Endothelial cell of umbilical vein (primary cell): ENCODE data around the gene CMTM8. TPM values are rescaled to one million over a fixed set of nuclear protein-coding genes. Genes with fewer than 3 reads are reported as not detected.

Experiments
- BruUV-seq: library from RNA; stranded (reverse); fragments of 400-500 nt; replicated peaks from 2 replicates; lab custom pipeline; 2021; lab: Mats Ljungman, UMichigan
- CTCF ChIA-PET: fragments of 300-600, 350-600 bp; sonication (Branson Sonifier 250); formaldehyde crosslinking; loops from one replicate; lab custom pipeline; 2021; ENCODE audit warnings: antibody characterized with exemption, inconsistent platforms; lab: Charles Lee
- POLR2A ChIA-PET: fragments of 300-600, 350-600 bp; sonication (Branson Sonifier 250); formaldehyde crosslinking; loops from one replicate; lab custom pipeline; 2021; ENCODE audit warnings: antibody characterized with exemption, inconsistent platforms; lab: Charles Lee
- DNase-seq: peaks from one replicate; pipeline ENCODE4 v3.0.0-alpha.2; 2011; ENCODE audit warnings: low read depth, low spot score
- FAIRE-seq: peaks from 2 replicates; lab custom pipeline; 2011; peaks lifted over from hg19 to GRCh38; lab: Jason Lieb, UNC
- H2AFZ ChIP-seq: 2 replicates; pipeline ENCODE4 v1.6.0; 2012; ENCODE audit warnings: low read depth, low read length, control low read depth, inconsistent platforms
- H3K27ac ChIP-seq: 2 replicates; pipeline ENCODE4 v1.5.1; 2011; ENCODE audit warnings: low read depth, mild to moderate bottlenecking, control low read depth, low read length, moderate library complexity; ENCODE audit not compliant: insufficient read depth
- H3K27me3 ChIP-seq, 2 experiments: 2 replicates each; pipeline versions ENCODE4 v1.6.0 to v1.6.1; 2011; ENCODE audit warnings: low read length in 2 of 2, mixed read lengths in 1 of 2; ENCODE audit not compliant: control insufficient read depth in 2 of 2, insufficient read depth in 2 of 2
- H3K36me3 ChIP-seq, 2 experiments: 2 replicates in 1 of 2; 3 replicates in 1 of 2; pipeline ENCODE4 v1.5.1; 2011; ENCODE audit warnings: low read length in 2 of 2, mild to moderate bottlenecking in 1 of 2, moderate library complexity in 1 of 2; ENCODE audit not compliant: control insufficient read depth in 2 of 2, insufficient read depth in 2 of 2; ENCODE audit errors: extremely low read depth in 1 of 2
- H3K4me1 ChIP-seq: 3 replicates; pipeline ENCODE4 v1.5.1; 2011; ENCODE audit warnings: mild to moderate bottlenecking, low read length; ENCODE audit not compliant: control insufficient read depth, insufficient read depth; ENCODE audit errors: extremely low read depth
- H3K4me2 ChIP-seq: 2 replicates; pipeline ENCODE4 v1.6.1; 2011; ENCODE audit warnings: low read length, control low read depth, mixed read lengths; ENCODE audit not compliant: insufficient read depth
- H3K4me3 ChIP-seq, 3 experiments: fragments of 200-600 bp in 1 of 3; sonication (generic), shearing (Covaris generic) in 1 of 3; replicated peaks in 1 of 3; 2 replicates each; pipeline ENCODE4 v1.5.1; 2011 to 2016; ENCODE audit warnings: control low read depth in 3 of 3, low read length in 3 of 3, mild to moderate bottlenecking in 2 of 3, inconsistent platforms in 1 of 3, low read depth in 1 of 3, moderate library complexity in 1 of 3; ENCODE audit not compliant: insufficient read depth in 1 of 3
- H3K79me2 ChIP-seq: 2 replicates; pipeline ENCODE4 v1.6.0; 2012; ENCODE audit warnings: low read length, inconsistent platforms; ENCODE audit not compliant: control insufficient read depth, insufficient read depth
- H3K9ac ChIP-seq: replicated peaks from 2 replicates; pipeline ENCODE3; 2011; ENCODE audit warnings: low read length, control low read depth; ENCODE audit not compliant: insufficient read depth; ENCODE audit errors: extremely low read depth
- H3K9me1 ChIP-seq: replicated peaks from 3 replicates; pipeline ENCODE4 v1.6.0; 2011; ENCODE audit warnings: mild to moderate bottlenecking, low read length; ENCODE audit not compliant: control insufficient read depth, insufficient read depth; ENCODE audit errors: extremely low read depth
- H3K9me3 ChIP-seq: replicated peaks from 2 replicates; pipeline ENCODE4 v1.5.1; 2012; ENCODE audit warnings: low read length, inconsistent platforms; ENCODE audit not compliant: control insufficient read depth, insufficient read depth
- H4K20me1 ChIP-seq: replicated peaks from 2 replicates; pipeline ENCODE3; 2011; ENCODE audit warnings: mild to moderate bottlenecking, low read length; ENCODE audit not compliant: control insufficient read depth, insufficient read depth; ENCODE audit errors: extremely low read depth
- CTCF ChIP-seq, 2 donors: IDR thresholded peaks; 1 replicate in 1 of 2; 2 replicates in 1 of 2; pipeline ENCODE4 v1.5.1; 2011; ENCODE audit warnings: low read length in 2 of 2, mild to moderate bottlenecking in 2 of 2, moderate library complexity in 2 of 2, control low read depth in 1 of 2, inconsistent platforms in 1 of 2, low read depth in 1 of 2; ENCODE audit not compliant: insufficient read depth in 1 of 2; ENCODE audit errors: extremely low read depth in 1 of 2
- EZH2 ChIP-seq: IDR thresholded peaks from 2 replicates; pipeline ENCODE4 v1.6.1; 2012; ENCODE audit warnings: borderline replicate concordance, low read depth, mild to moderate bottlenecking, moderate library complexity, low read length, inconsistent platforms; ENCODE audit not compliant: severe bottlenecking
- FOS ChIP-seq: IDR thresholded peaks from 2 replicates; pipeline ENCODE4 v1.6.1; 2011; ENCODE audit warnings: mild to moderate bottlenecking, low read length, moderate library complexity, borderline replicate concordance; ENCODE audit not compliant: insufficient read depth
- GATA2 ChIP-seq: IDR thresholded peaks from 2 replicates; pipeline ENCODE4 v1.7.0; 2011; ENCODE audit warnings: low read depth, mild to moderate bottlenecking, moderate library complexity, mixed read lengths, low read length; ENCODE audit not compliant: insufficient read length, insufficient read depth
- JUN ChIP-seq: IDR thresholded peaks from 2 replicates; pipeline ENCODE4 v1.6.1; 2011; ENCODE audit warnings: borderline replicate concordance, low read depth; ENCODE audit not compliant: insufficient read length, insufficient read depth
- MAX ChIP-seq: IDR thresholded peaks from 2 replicates; pipeline ENCODE4 v1.6.1; 2011; ENCODE audit not compliant: insufficient read depth, insufficient read length
- MYC ChIP-seq: IDR thresholded peaks from one replicate; pipeline ENCODE4 v1.6.1; 2011; ENCODE audit warnings: mild to moderate bottlenecking, low read depth, low read length
- POLR2A ChIP-seq: IDR thresholded peaks from 2 replicates; pipeline ENCODE4 v1.6.1; 2012; ENCODE audit warnings: low read depth, mild to moderate bottlenecking, control low read depth, low read length
- POLR2AphosphoS5 ChIP-seq: IDR thresholded peaks from 2 replicates; pipeline ENCODE4 v1.6.1; 2012; ENCODE audit warnings: low read depth, mild to moderate bottlenecking, control low read depth, low read length, moderate library complexity; ENCODE audit not compliant: insufficient read depth
- dilution Hi-C: fragments of 300-500 bp; cut with MboI; formaldehyde crosslinking; loops from one replicate; pipeline ENCODE4 v1.15.0; 2019; ENCODE audit warnings: low sequenced_read_pairs; ENCODE audit not compliant: extremely low pct_ligation_motif_present
- intact Hi-C: fragments of 100-400 bp; cut with micrococcal nuclease; formaldehyde crosslinking; loops from one replicate; pipeline ENCODE4 v1.10.0; 2022
- polyA plus RNA-seq, 4 experiments: library from polyadenylated mRNA; depleted of rRNA in 3 of 4; stranded (reverse) in 3 of 4; unstranded in 1 of 4; fragments of >200 nt; gene quantifications; 2 replicates each; pipeline versions ENCODE4 v1.2.1 to v1.2.3, GENCODE V29; 2011 to 2012; ENCODE audit warnings: missing spikeins in 1 of 4
- total RNA-seq: library from RNA; stranded (reverse); gene quantifications from 2 replicates; pipeline ENCODE4 v1.2.3, GENCODE V29; 2021

CMTM8 gene
- total and polyA plus RNA-seq, 2 donors (not counting 3 experiments of a cell fraction or from before 2014, with no cell fraction given): 7.3 to 11.9 TPM

GRCh38 chr3:32354362-32354778 lies 115.9 kb downstream of the CMTM8 start:
- Histone ChIP-seq H3K9me3 (no peaks in the 10 kb centered on the region), H3K36me3 (no peaks in the 10 kb centered on the region), H3K79me2 (no peaks in the 10 kb centered on the region), H3K9ac (no peak overlapping the region), H3K27me3 (no peaks in the 10 kb centered on the region), H2AFZ (no peak overlapping the region), H3K4me1 (peaks cover 11% of the 10 kb centered on the region), H4K20me1 (no peaks in the 10 kb centered on the region), H3K9me1 (no peaks in the 10 kb centered on the region), H3K27ac (no peak overlapping the region), H3K4me2 (no peak overlapping the region), H3K4me3 (no peak overlapping the region)
- POLR2A ChIA-PET: no interaction called here
- dilution Hi-C loops: no loop called here
- peak; percentile 21 for FAIRE-seq
- no peak for TF ChIP-seq GATA2
- no peak for TF ChIP-seq JUN
- no peak for TF ChIP-seq POLR2AphosphoS5
- no peak for TF ChIP-seq EZH2
- TF ChIP-seq MYC: no peak
- TF ChIP-seq CTCF (IDR thresholded peaks at IDR 0.05; ENCODE audit: extremely low read depth in 1 of 2, insufficient read depth in 1 of 2, low read depth in 1 of 2, low read length in 2 of 2): no peak
- no peak for TF ChIP-seq MAX
- no peak for TF ChIP-seq FOS
- TF ChIP-seq POLR2A: no peak
- intact Hi-C loops: no loop called here
- CTCF ChIA-PET: no interaction called here
- peak; percentile 33 for DNase-seq
- BruUV-seq: no TSS peak
